NCI-H446 (cell line): ENCODE measurements around the gene TBCCD1.
"Not testable (repeated sequence)": the region's sequence is repeated elsewhere in the genome, so short reads cannot be mapped to it uniquely, and the experiment has no call there.

Source experiments
- DNase-seq, 2 experiments: peaks; one replicate each; lab custom pipeline; 2025; lab: John Stamatoyannopoulos, UW

TBCCD1 gene

DNA sequence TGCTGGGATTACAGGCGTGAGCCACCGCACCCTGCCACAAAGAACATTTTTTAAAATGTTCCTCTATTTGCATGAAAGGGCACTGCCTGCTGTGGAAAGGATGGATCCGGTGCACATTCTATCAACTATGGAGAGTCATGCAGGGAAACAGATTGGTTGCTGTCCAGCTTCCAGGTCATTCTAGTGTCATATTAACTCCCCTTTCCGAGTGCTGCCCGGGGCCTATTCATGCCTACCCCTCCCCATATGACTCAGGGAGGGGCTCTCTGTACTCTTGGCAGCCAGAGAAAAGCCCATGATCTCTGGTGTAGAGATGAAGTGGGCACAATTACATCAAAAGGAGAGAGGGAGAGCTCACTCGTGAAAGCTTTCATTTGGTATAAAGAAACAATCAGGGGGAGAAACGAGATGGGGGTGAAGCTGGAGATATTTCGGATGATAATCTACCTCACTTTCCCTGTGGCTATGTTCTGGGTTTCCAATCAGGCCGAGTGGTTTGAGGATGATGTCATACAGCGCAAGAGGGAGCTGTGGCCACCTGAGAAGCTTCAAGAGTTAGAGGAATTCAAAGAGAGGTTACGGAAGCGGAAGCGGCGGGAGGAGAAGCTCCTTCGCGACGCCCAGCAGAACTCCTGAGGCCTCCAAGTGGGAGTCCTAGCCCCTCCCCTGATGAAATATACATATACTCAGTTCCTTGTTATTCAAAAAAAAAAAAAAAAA lies 29.6 kb upstream of the TBCCD1 start:
- no peak for DNase-seq

DNA sequence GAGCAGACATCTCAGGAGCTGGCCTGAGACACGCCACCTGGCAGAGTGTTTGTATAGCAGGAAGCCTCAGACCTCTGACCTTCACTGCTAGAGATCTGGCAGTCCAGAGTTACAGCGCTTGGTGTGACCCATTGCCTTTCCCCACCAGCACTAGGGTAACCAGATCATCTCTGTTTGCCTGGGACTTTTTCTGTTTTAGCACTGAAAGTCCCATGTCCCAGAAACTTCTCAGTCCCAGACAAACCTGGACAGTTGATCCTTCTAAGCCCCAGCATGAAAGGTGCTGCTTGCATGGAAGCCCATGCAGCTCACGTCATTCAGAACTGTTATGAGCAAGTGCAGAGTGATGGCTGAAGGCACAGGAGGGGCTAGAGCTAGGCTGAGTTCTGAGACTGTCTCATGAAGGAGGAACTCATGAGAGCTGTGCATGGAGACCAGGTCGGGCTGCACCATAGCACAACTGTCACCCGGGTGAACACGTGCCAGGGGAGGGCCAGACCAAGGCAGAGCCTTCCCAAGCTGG lies 27.5 kb upstream of the TBCCD1 start:
- no peak for DNase-seq

DNA sequence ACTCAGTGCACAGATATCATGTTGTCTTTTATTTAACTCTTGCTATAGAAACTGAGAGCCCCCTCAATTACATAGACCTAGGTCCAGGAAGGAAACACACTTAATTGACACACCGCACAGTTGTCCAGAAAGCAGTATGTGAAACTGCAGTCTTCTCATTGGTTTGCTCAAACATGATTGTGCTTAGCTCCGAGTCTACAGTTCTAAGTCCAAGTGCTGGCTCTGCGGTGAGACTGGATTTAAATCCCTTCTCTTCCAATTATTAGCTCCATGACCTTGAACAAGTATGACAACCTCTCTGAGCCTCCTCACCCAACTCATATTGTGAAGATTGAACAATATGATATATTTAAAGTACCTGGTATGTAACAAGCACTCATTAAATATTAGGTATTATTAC lies 26.7 kb upstream of the TBCCD1 start:
- no peak for DNase-seq

DNA sequence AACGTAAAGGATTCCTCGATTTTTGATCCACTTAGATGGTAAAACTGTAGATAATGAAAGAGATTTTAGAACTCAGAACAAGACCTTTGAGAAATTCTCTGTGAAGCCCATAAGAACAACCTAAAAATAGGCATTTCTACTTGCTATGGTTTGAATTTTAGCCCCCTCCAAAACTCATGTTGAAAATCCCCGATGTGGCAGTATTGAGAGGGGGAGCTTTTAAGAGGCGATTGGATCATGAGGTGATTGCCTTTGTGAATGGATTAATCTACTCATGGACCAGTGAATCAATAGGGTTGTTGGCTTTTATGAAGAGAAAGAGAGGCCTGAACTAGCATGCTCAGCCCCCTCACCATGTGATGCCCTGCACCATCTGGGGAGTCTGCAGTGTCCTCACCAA lies 25.5 kb upstream of the TBCCD1 start:
- no peak for DNase-seq

DNA sequence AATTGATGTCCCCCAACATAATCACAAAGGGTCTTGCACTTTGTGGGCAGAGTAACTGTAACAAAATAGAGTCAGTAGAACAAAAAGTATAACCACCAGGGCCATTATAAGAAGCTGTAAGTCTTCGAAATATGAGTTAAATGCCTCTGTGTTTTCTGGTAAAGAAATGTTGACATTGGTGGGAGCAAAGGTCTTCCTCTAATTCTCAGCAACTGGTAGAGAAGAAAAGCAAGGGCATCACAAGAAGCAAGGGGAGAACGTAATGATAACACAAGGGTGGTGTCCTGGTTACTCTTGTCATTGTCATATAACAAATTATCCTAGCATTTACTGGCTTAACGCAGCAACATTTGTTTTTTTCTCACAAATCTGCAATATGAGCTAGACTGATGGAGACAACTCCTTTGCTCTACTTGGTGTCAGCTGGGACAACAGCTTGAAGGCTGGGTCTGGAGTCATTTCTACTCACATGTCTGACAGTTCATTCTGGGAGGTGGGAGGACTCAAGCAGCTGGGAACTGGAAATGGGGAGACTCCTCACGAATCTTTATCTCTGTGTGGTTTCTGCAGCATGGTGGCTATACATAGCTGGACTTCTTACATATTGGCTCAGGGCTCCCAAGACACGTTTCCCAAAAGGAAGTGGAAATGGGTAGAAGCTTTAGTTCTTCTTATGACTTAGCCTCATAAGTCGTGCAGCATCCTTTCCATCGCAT lies 23.6 kb upstream of the TBCCD1 start:
- no peak for DNase-seq

DNA sequence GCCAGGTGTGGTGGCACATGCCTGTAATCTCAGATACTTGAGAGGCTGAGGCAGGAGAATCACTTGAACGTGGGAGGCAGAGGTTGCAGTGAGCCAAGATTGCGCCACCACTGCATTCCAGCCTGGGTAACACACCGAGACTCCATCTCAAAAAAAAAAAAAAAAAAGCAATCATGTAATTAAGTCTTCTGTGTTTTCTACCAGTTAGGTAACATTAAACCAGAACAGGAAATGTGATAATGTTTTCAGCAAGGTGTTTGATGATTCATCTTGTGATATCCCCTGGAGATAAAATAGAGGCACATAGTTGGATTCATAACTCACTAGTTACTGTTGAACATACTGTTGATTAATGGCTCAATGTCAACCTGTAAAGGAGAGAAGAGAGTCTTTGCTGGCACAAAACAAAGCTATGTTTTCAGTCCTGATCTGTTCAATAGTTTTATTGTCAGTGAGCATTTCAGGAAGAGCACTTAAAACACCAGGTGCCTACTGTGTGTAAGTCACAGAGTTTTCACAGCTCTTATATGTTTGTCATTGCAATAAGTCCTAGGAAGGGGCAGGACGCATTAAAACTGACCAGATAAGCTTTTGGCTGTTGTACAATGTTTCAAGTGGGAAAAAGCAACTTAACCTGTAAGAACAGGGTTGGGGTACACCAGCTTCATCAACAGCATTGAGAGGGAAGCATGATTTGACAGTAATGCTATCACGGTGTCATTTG lies 22.9 kb upstream of the TBCCD1 start:
- DNase-seq: no peak

DNA sequence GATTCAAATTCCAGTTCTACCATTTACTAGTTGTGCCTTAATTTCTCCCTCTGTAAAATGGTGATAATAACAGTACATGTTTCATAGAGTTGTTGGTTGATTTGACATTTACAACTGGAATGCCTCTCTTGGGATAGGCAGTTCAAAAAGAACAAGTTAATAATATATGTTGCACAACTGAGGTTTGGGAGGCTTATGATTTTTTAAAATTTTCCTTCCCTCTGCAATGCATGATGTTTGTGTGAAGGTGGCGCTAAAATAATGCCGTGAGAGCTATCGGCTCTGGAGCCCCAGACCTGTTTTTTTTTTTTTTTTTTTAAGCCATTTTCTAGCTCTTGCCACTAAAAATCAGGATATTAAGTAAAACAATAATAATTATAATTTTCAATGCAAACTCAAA lies 22.0 kb upstream of the TBCCD1 start:
- no peak for DNase-seq

DNA sequence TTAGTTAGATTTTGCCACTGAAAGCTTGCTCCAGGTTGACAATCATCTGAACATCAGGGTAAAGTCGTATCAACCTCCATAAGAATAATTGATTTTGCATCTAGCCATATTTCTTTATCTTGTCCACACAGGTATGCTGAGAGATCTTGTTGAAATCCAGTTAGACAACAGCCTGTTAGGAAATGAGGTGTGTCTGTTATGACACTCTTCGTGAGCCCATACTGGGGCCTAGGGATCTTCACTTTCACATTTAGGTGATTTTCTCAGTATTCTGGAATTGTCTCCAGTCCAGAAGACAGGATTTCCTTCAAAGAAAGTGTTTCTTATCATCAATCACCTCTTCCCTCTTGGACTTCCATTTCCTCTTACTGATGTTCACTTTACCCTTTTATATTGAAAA lies 21.5 kb upstream of the TBCCD1 start:
- no peak for DNase-seq

DNA sequence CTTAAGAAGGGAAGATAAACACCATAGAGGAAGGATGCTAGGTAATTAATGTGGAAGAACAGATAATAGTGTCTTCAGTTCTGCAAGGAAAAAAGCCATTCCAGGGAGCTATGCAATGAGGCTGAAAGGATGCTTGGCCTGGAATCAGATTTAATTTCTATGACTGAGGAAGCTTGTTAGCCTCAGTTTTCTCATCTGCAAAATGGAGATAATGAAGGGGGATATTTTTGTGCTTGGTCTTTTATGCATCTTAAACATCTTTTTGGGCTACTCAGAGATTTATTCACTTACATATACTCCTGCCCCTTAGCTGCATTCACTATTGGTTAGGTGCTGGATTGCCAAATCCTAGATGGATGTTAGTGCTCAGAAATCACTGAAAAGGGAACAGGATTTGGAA lies 20.0 kb upstream of the TBCCD1 start:
- DNase-seq: no peak

DNA sequence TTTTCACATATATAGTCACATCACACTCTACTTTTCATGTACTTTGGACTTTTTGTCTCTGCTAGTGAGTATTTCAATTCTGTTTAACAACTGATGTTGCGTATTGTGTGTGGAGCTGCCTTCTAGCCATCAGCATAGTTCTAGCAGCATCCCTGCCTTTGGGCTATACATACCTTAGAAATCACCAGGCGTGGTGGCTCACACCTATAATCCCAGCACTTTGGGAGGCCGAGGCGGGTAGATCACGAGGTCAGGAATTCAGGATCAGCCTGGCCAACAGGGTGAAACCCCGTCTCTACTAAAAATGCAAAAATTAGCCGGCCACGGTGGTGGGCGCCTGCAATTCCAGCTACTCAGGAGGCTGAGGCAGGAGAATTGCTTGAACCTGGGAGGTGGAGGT lies 19.1 kb upstream of the TBCCD1 start:
- not testable (repeated sequence) for DNase-seq

DNA sequence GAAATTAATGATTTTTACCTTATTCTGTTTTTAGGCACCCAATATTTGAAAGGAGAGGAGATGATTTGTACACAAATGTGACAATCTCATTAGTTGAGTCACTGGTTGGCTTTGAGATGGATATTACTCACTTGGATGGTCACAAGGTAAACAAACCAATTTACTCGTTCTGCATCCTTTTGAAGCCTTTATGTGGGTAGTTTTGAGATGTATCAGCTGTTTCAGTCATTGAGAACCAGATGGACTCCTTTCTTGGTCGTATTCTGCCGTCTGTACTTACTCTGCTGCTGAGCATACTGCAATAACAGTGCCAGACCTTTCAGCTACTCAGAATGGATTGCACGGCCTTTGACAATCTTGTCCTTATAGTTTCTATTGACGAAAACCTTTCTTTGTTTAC lies 16.7 kb upstream of the TBCCD1 start:
- no peak for DNase-seq

DNA sequence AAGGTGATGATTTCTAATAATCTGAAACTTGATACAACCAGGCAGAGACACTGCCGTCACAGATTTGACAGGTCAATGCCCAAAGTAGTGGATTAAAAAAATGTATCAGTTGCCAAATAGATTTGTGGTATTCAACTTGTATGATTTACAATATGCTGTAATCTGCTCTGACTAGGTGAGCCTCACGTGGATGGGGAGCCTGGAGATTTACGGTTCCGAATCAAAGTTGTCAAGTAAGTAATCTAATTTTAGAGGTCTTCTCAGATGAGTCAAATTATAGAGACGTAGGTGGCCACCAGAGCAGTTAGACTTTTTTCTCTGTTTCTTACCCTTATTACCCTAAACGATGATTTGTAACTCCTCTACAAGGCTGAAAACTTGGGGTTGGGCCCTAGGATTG lies 15.4 kb upstream of the TBCCD1 start:
- DNase-seq: no peak

DNA sequence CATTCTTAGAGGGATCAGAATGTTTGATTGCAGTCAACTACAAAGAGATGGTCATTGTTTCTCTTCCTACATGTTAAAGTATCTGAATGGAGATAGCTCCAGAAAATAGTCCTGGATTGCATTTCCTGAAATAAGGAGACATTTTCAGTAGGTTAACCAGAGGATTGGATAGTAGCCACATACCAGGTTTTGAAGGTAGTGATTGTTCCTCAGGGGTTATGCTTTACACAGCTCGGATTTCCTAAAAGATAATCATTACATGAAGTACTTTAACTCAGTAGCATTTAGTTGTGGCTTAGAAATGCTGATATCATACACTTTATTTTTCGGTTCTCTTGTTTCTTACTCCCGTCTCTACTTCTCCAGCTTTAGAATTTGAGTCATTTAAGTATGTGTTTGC lies 13.6 kb upstream of the TBCCD1 start:
- no peak for DNase-seq

DNA sequence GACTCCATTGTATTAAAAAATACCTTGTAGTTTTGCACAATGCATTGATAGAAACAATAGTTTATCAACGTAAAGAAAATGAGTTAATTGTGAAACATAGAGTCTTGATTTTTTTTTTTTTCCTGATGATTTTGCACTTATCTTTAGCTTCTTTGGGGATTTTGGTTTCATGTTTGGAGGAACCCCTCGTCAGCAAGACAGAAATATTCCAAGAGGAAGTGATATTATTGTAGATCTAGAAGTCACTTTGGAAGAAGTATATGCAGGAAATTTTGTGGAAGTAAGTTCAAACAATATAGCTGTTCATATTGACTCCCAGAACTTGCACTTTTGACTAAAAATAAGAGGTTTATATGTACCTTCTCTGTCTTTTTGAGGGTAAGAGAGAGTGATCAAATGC lies 10.4 kb upstream of the TBCCD1 start:
- DNase-seq: no peak

DNA sequence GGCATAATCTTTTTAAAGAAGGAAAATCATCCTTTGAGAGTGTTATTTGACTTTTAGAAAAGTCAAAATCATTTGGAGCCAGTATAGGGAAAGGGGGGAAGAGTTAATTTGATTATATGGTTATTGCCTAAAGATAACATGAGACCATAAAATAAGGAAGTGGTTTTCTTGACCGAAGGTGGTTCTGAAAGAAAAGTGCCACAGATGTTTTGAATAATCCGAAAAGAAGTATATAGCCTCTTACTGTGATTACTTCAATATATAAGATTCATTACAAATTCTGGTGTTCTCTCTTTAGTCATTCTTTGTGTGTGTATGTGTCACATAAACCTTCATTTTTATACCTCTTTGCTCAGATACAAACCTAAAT lies 4.5 kb upstream of the TBCCD1 start:
- DNase-seq: no peak

DNA sequence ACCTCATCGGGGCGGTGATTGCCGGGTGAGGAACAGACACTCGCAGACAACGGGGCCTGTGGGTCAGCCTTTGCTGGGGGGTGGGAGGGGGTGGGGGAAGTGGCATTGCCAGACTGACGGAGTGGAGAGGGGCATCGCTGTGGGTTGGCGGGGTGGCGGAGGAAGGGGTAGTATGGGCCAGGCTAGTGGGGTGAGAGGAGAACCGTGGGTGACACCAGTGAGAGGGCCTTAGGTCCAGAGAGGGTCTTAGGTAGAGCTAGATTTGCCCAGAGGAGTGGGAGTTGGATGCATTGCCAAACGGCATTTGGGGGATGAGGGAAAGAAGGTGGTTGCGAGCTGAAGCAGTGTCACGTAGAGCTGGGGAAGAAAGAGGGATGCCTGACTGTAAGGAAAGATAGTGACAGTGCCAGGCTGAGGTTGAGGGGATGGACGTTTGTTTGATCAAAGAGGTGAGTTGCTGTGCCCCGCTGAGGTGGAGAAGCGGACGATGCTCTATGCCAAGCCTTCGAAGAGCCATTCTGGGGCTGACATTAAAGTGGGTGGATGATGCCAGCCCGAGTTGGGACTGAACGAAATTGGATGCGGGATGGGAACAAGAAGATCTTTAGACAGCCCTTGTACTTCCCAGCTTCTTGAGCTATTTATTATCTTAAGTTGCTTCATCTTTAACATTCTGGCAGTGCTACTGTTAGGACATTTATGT lies 4.0 kb upstream of the TBCCD1 start:
- DNase-seq: no peak

DNA sequence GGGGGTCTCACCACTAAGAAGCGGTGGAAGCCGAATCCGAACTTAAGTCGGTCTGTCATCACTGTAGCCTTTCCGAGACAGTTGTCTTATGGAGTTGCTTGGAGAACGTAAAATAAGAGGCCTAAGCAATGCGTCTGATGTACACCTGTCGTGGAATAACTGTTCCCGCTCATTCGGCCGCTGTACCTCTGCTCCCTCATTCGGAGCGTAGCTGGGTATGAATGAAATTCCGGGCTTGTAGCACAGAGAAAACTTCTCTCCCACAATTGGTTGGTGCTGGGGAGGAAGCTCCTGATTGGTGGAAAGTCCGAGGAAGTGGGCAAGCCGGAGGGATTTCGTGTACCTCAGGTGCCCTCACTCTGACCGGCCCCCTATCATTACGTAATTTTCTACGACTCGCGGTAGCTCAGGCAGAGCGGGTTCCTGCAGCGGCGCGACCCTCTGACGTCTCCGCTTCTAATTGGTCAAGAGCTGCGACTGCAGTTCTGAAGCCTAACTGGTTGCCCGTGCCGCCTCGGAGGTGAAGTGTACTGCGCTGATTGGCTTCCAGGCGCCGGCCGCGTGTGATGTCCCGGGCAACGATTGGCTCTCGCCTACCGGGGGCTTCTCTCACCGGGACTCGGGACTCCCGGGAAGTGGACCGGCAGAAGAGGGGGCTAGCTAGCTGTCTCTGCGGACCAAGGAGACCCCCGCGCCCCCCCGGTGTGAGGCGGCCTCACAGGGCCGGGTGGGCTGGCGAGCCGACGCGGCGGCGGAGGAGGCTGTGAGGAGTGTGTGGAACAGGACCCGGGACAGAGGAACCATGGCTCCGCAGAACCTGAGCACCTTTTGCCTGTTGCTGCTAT lies 3.2 kb upstream of the TBCCD1 start, which contains the start of gene DNAJB11:
DNAJB11 (plus strand) TSS at position 625 of the 845 bp plus-strand sequence; CDS start at position 803, 178 bp downstream.
- peak; percentile 99 to 100 for DNase-seq

DNA sequence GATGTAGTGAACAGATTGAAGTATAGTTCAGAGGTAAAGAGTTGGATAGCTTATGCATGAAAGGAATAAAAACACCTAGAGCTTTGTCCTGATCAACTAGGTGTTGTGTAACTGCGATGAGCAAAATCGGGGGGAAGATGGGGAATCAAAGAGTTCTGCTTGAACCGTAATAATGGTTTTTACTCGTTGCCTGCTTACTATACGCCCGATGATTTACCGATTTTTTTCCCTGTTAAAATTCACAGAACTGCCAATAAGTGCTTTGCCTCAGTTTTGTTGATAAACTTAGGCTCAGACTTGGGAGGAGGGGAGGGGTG lies 2.6 kb upstream of the TBCCD1 start:
- no peak for DNase-seq

DNA sequence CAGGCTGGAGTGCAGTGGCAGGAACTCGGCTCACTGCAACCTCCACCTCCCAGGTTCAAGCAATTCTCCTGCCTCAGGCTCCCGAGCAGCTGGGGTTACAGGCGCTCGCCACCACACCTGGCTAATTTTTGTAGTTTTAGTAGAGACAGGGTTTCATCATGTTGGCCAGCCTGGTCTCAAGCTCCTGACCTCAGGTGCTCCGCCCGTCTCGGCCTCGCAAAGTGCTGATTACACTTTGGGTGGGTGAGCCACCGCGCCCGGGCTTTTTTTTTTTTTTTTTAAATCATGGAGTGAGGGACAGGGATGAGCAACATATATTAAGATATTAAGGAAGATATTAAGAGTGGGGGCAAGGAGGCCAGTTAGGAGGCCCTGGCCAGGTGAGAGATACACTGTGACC lies 2.2 kb upstream of the TBCCD1 start:
- not testable (repeated sequence) for DNase-seq

DNA sequence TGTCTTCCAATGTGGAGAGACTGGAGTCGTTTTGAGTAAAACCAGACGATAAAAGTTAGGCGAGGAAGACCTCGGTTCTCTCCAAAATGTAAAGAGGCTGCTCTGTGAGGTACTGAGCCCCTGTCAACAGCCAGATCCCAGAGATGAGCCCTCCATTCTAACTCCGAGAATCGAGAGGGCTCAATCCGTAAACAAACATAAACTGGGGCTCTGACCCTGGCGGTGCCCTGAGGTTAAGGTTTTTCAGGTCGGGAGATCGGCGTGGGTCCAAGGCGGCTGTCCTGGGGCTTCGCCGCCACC lies 417 bp downstream of the TBCCD1 start:
- no peak for DNase-seq

DNA sequence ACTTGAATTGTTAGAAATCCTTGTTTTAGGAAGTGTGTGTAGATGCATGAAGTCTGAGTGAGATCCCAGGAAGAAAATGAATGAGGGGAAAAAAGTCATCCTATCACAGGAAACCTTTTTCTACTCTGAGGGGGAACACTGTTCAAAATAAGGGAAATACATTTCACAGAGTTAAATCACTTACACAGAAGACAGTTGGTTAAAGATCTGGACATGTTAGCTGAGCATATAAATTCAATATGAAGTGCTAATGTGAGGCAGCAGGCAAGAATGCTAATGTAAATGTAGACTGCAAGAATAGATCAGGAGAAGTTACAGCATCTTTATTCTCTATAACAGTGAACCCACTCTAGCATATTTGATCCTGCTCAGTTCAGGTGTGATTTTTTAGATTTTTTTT lies 2.6 kb downstream of the TBCCD1 start:
- DNase-seq: no peak
